Heart left ventricle (tissue), 16 donors: ENCODE data around the gene OBI1. TPM values are rescaled to one million over a fixed set of nuclear protein-coding genes. Genes with fewer than 3 reads are reported as not detected.

ENCODE experiments used
- ATAC-seq, 4 donors: fragments of 200-7000 bp; cut with Tn5 transposase; one replicate each; pipeline ENCODE4 v1.9.1; 2020 to 2022; ENCODE audit warnings: moderate library complexity in 4 of 4, mild to moderate bottlenecking in 3 of 4, moderate number of reproducible peaks in 1 of 4
- DNase-seq, 5 donors: peaks; one replicate each; pipeline ENCODE4 v3.0.0-alpha.2; 2020
- H3K27ac ChIP-seq, 12 donors: fragments of 200-600 bp; sonication (generic) in 4 of 12; one replicate each; pipeline versions ENCODE4 v1.5.0 to v1.8.0; 2016 to 2022; ENCODE audit warnings: mild to moderate bottlenecking in 2 of 12
- H3K27me3 ChIP-seq, 9 donors: fragments of 200-600 bp; sonication (generic) in 2 of 9; one replicate each; pipeline versions ENCODE4 v1.5.1 to v1.8.0; 2016 to 2022; ENCODE audit warnings: mild to moderate bottlenecking in 3 of 9
- H3K36me3 ChIP-seq, 9 donors: fragments of 200-600 bp; sonication (generic) in 2 of 9; one replicate each; pipeline versions ENCODE4 v1.5.0 to v1.8.0; 2018 to 2022; ENCODE audit warnings: mild to moderate bottlenecking in 2 of 9
- H3K4me1 ChIP-seq, 12 donors: fragments of 200-600 bp; sonication (generic) in 4 of 12; one replicate each; pipeline versions ENCODE4 v1.5.0 to v1.8.0; 2016 to 2022; ENCODE audit warnings: mild to moderate bottlenecking in 3 of 12
- H3K4me3 ChIP-seq, 12 donors: fragments of 200-600 bp; sonication (generic) in 4 of 12; one replicate each; pipeline versions ENCODE4 v1.5.0 to v1.8.0; 2017 to 2022; ENCODE audit warnings: mild to moderate bottlenecking in 9 of 12, moderate library complexity in 4 of 12
- H3K9me3 ChIP-seq, 12 donors: fragments of 200-600 bp; sonication (generic) in 4 of 12; one replicate each; pipeline versions ENCODE4 v1.5.0 to v1.8.0; 2016 to 2022; ENCODE audit warnings: mild to moderate bottlenecking in 1 of 12
- POLR2A ChIP-seq, 2 donors: fragments of 450-650 bp; IDR thresholded peaks; one replicate each; pipeline ENCODE4 v1.6.1; 2017; ENCODE audit warnings: antibody characterized with exemption in 2 of 2, mild to moderate bottlenecking in 2 of 2, moderate library complexity in 2 of 2
- WGBS, 4 donors: extraction: QIAGEN DNeasy Blood & Tissue Kit in 2 of 4; methylation state at CpG; one replicate each; pipeline versions ENCODE4 v1.1.5 to v1.1.7; 2013 to 2018; 5-methylcytosine and 5-hydroxymethylcytosine counted together
- intact Hi-C, 10 donors: fragments of 100-400 bp; cut with DNase I; formaldehyde crosslinking; loops; one replicate each; pipeline versions ENCODE4 v1.11.1 to v1.14.2; 2022
- polyA plus RNA-seq, 2 donors: library from polyadenylated mRNA; stranded (reverse); fragments of 200-250 nt; gene quantifications; one replicate each; pipeline ENCODE4 v1.2.3, GENCODE V29; 2013
- total RNA-seq, 9 donors: library from RNA; depleted of rRNA in 2 of 9; stranded (reverse); fragments of >200 nt in 2 of 9; fragmentation: NEBNext Ultra II Directional in 3 of 9; extraction: Animal tissue kit (Norgen Biotek cat#: 25700) in 3 of 9; gene quantifications; one replicate each; pipeline versions ENCODE4 v1.1.0 to v1.2.4, GENCODE V29; 2016 to 2023
- TF ChIP-seq, protein P1 (sequence below), 12 donors: fragments of 200-600 bp; sonication (generic) in 4 of 12; IDR thresholded peaks; one replicate each; pipeline versions ENCODE4 v1.5.0 to v1.8.0; 2018 to 2022; ENCODE audit warnings: antibody characterized with exemption in 12 of 12, mild to moderate bottlenecking in 5 of 12
- donor health status: ischemic (EF 13 %, LVEDD 7.1; RV severe dilation, severe dysfunction).
- donor health status: healthy with polysubstance abuse.
- donor health status: DM: no; HTN: yes; CAD: no.
- donor health status: DM: no; HTN: no; CAD: no.
- donor health status: ischemic (EF 25% LVEDD 6.9; RV normal size, moderate dysfunction).
- donor health status: ischemic (EF 25% LVEDD 5.7; RV mildly dilated, moderate dysfunction).
- donor health status: healthy.
- donor health status: DM: yes; HTN: yes; CAD: no.
- donor health status: ischemic (EF 35%, LVEDD 5.7; RV mildly dilated, moderate dysfunction).
- donor health status: nonischemic (EF 11% LVEDD 7.7; RV severe dilation, severe dysfunction).
- donor health status: DM: yes; HTN: yes; CAD: no.
- donor health status: PGD.
- donor health status: ischemic (EF 29% LVEDD 5.4; RV normal size, mild dysfunction).
- donor health status: nonischemic (EF 23%, LVEDD 6.1; RV moderate dilation, normal function).

Gene OBI1
- total and polyA plus RNA-seq, 11 donors: 2.4 to 12.3 (median 9.7) TPM

DNA sequence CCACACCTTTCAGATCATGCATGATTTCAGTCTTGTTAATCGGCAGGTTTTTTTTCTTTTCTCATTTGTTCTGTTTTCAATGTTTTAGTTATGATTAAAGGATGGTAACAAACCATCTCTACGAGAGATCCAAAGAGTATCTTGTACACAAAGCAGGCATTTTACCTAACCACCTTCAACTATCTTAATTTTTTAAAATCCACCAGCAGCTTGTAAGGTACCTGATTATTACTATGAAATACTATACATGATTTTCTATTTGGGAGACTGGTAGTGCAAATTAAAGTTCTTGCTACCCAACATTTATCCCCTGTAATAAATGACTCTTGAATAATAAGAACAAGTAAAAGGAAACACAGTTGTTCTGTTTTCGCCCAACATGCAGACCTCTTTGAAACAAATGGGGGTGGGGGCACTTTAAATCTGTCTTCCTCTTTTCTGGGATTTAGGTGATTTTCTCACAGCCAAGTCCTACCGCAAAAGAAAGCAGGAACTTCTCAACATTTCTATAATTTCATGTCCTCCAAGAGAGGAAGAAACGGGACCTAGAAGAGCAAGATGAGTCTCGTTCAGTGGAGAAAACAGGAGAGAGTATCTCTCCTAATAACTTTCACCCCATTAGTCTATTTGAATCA lies 59.2 kb downstream of the OBI1 start:
- intact Hi-C loops: loop anchor here in 2 of 10 donors (10.0 kb wide), 1 partner anchor 55 kb away; the partner anchor contains the start of gene OBI1 (in 2 of the 2)
- Histone ChIP-seq H3K9me3 (no peaks in the 10 kb centered on the region), H3K4me3 (no peak overlapping the region), H3K4me1 (peaks cover 7 to 48% (median 20%) of the 10 kb centered on the region in 12 donors), H3K27ac (no peak overlapping the region), H3K36me3 (no peaks in the 10 kb centered on the region), H3K27me3 (peaks cover 81 to 96% (median 94%) of the 10 kb centered on the region in 9 donors)
- 20 to 34% (median 31%) methylated on average over 6 of the region's 6 CpGs for WGBS, 4 donors
- no peak for TF ChIP-seq POLR2A (IDR thresholded peaks at IDR 0.05)
- TF ChIP-seq, protein P1, sequence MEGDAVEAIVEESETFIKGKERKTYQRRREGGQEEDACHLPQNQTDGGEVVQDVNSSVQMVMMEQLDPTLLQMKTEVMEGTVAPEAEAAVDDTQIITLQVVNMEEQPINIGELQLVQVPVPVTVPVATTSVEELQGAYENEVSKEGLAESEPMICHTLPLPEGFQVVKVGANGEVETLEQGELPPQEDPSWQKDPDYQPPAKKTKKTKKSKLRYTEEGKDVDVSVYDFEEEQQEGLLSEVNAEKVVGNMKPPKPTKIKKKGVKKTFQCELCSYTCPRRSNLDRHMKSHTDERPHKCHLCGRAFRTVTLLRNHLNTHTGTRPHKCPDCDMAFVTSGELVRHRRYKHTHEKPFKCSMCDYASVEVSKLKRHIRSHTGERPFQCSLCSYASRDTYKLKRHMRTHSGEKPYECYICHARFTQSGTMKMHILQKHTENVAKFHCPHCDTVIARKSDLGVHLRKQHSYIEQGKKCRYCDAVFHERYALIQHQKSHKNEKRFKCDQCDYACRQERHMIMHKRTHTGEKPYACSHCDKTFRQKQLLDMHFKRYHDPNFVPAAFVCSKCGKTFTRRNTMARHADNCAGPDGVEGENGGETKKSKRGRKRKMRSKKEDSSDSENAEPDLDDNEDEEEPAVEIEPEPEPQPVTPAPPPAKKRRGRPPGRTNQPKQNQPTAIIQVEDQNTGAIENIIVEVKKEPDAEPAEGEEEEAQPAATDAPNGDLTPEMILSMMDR (IDR thresholded peaks at IDR 0.05): no peak
- ATAC-seq (no peak), DNase-seq (no peak)

DNA sequence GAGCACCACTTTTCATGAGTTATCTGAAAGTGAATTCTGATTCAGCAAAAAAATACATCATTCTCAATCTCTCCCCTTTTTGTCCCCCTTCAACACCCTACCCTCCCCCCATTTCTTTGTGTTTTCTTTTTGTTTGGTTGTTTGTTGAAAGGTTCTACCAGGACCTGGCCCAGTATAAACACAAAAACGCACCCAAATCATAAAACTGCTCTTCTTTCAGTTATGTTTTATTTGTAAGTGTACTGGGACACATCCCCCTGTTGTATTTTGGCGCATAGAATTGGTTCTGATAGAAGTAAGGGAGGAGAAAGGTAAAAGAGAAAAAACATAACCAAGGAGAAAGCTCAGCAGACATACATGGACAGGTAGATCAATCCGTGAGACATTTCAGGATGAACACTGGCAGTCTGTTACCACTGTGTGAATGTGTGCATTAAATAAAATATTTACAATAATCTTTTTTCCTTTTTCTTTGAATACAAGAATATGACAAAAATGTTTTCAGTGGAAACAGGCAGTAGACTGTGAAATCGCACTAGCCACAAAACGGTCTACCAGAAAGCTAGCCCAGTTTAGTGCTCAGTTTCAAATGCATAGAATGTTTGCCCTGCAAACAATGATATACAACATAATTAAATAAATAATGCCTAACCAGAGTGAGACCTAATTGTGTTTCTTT lies 59.9 kb downstream of the OBI1 start:
- H3K27me3 ChIP-seq: peaks cover 82 to 96% (median 95%) of the 10 kb centered on the region in 9 donors
- H3K4me1 ChIP-seq: peaks cover 7 to 47% (median 20%) of the 10 kb centered on the region in 12 donors
- no peaks in the 10 kb centered on the region for H3K36me3 ChIP-seq
- ATAC-seq: no peak
- intact Hi-C loops: no loop called here
- H3K27ac ChIP-seq: no peak overlapping the region
- no peak overlapping the region for H3K4me3 ChIP-seq
- 11 to 37% (median 29%) methylated on average over 5 of the region's 5 CpGs for WGBS, 4 donors
- TF ChIP-seq, protein P1 (IDR thresholded peaks at IDR 0.05): no peak
- TF ChIP-seq POLR2A (IDR thresholded peaks at IDR 0.05): no peak
- no peak for DNase-seq
- no peaks in the 10 kb centered on the region for H3K9me3 ChIP-seq

DNA sequence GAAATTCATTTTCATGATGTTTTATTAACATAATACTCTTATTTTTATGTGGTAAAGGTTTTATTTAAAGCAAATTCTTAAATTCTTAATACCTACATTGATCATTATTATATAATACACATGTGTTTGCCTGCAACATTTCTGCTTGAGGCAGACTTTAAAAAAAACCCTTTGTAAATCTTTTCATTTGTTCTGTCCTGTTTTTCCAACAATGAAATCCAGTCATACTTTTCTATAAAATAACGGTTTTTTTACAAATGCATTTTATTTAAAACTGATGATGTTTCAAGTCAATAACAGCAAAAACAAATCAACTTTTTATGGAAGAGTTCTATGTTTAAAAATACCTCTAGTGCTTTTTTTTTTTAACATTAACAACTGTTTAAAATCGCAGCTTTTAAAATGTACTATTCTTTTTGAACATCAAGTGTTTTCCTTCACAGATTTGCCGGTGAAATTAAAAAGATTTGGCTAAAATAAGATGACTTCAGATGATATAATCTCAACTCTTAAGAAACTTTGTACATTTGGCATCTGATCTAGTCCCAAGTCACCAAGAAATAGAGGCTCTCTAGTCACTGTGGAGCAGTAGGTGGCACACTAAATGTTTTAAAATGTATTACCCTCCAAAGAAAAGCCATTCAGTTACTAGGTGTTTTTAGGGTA lies 60.7 kb downstream of the OBI1 start:
- Histone ChIP-seq H3K27me3 (peaks cover 80 to 96% (median 95%) of the 10 kb centered on the region in 9 donors), H3K4me3 (no peak overlapping the region), H3K4me1 (peaks cover 4 to 38% (median 20%) of the 10 kb centered on the region in 12 donors), H3K36me3 (no peaks in the 10 kb centered on the region), H3K27ac (no peak overlapping the region), H3K9me3 (no peaks in the 10 kb centered on the region)
- ATAC-seq (no peak), DNase-seq (no peak)
- intact Hi-C loops: no loop called here
- TF ChIP-seq, protein P1 (IDR thresholded peaks at IDR 0.05): no peak
- TF ChIP-seq POLR2A (IDR thresholded peaks at IDR 0.05): no peak
- 12 to 20% (median 19%) methylated on average over 3 of the region's 3 CpGs for WGBS, 4 donors

DNA sequence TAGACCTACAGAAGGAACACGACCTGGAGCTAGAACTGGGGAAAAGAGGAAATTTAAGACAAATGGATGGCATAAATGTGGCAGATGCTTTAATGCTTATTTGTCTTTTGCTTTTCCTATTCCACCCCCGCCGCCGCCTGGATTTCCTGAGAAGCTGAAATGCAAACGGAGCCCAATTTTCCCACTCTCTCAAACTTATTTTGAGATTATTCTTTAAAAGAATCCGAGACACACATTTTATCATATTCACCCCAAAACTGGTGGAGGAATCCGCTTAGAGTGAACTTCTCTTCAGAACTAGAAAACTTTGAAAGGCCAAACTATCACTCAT lies 61.4 kb downstream of the OBI1 start:
- no peak overlapping the region for H3K27ac ChIP-seq
- intact Hi-C loops: no loop called here

More for the DNA sequence above, 61.4 kb downstream of the OBI1 start:
- TF ChIP-seq POLR2A (IDR thresholded peaks at IDR 0.05): no peak
- TF ChIP-seq, protein P1 (IDR thresholded peaks at IDR 0.05): no peak
- Histone ChIP-seq H3K4me1 (peaks cover 0 to 32% (median 16%) of the 10 kb centered on the region in 12 donors), H3K9me3 (no peaks in the 10 kb centered on the region), H3K36me3 (no peaks in the 10 kb centered on the region), H3K27me3 (peaks cover 77 to 96% (median 95%) of the 10 kb centered on the region in 9 donors), H3K4me3 (no peak overlapping the region)
- 10 to 19% (median 15%) methylated on average over 7 of the region's 7 CpGs for WGBS, 4 donors
- ATAC-seq (no peak), DNase-seq (no peak)
